Measurements from ENCODE around the gene SPARC. TPM values are rescaled to one million over a fixed set of nuclear protein-coding genes. Genes with fewer than 3 reads are reported as not detected.
"Not testable (repeated sequence)": the region's sequence is repeated elsewhere in the genome, so short reads cannot be mapped to it uniquely, and the experiment has no call there.

The SPARC gene
- total RNA-seq, 4 donors from 2014 or later: 194 to 521 (median 352) TPM

- Histone ChIP-seq H3K9me3 (no peaks in the 10 kb centered on the region), H3K27ac (no peak overlapping the region), H3K4me1 (peaks cover 0 to 29% (median 5%) of the 10 kb centered on the region in 3 donors), H3K4me3 (no peak overlapping the region), H3K27me3 (no peaks in the 10 kb centered on the region), H3K36me3 (no peaks in the 10 kb centered on the region)
- ATAC-seq: no peak
- TF ChIP-seq EP300 (IDR thresholded peaks at IDR 0.05) (no peak), POLR2AphosphoS5 (IDR thresholded peaks at IDR 0.05) (no peak), POLR2A (IDR thresholded peaks at IDR 0.05) (no peak), CTCF (IDR thresholded peaks at IDR 0.05) (no peak)
- 88 to 90% methylated on average over 2 to 3 of the region's 3 CpGs for WGBS, 2 donors (ENCODE audit: low coverage in 1 of 2)
Observed at GRCh38 chr5:151691706-151692105, 5.0 kb upstream of the SPARC start.

- not testable (repeated sequence) for H3K36me3 ChIP-seq, H3K4me3 ChIP-seq, H3K9me3 ChIP-seq, H3K27ac ChIP-seq, H3K27me3 ChIP-seq, ATAC-seq
- peaks cover 0 to 31% (median 6%) of the 10 kb centered on the region in 3 donors for H3K4me1 ChIP-seq
- 82 to 92% methylated on average over 2 to 7 of the region's 8 CpGs for WGBS, 2 donors (ENCODE audit: low coverage in 1 of 2)
Observed at GRCh38 chr5:151689591-151689990, 2.9 kb upstream of the SPARC start.

GRCh38 chr5:151688436-151688835 is 1.7 kb upstream of the SPARC start:
- no peaks in the 10 kb centered on the region for H3K36me3 ChIP-seq
- no peak overlapping the region for H3K4me3 ChIP-seq
- H3K9me3 ChIP-seq: no peaks in the 10 kb centered on the region
- peak overlapping the region in 2 of 4 donors; percentile 84 to 86 for H3K27ac ChIP-seq
- TF ChIP-seq POLR2AphosphoS5 (IDR thresholded peaks at IDR 0.05): no peak
- no peak for TF ChIP-seq EP300 (IDR thresholded peaks at IDR 0.05)
- no peak for TF ChIP-seq CTCF (IDR thresholded peaks at IDR 0.05)
- TF ChIP-seq POLR2A (IDR thresholded peaks at IDR 0.05): no peak
- H3K4me1 ChIP-seq: peaks cover 4 to 42% (median 11%) of the 10 kb centered on the region in 3 donors
- H3K27me3 ChIP-seq: no peaks in the 10 kb centered on the region
- no peak for ATAC-seq
- WGBS, 2 donors (ENCODE audit: low coverage in 1 of 2): 92 to 94% methylated on average over 2 to 3 of the region's 3 CpGs

GRCh38 chr5:151685749-151686673 is 704 bp downstream of the SPARC start:
- no peaks in the 10 kb centered on the region for H3K27me3 ChIP-seq
- peak overlapping the region; percentile 43 to 59 for H3K4me3 ChIP-seq
- no peaks in the 10 kb centered on the region for H3K9me3 ChIP-seq
- H3K36me3 ChIP-seq: no peaks in the 10 kb centered on the region
- peak overlapping the region; percentile 62 to 94 (median 85) for H3K27ac ChIP-seq
- WGBS, 2 donors (ENCODE audit: low coverage in 1 of 2): 5 to 8% methylated on average over 4 to 10 of the region's 10 CpGs
- ATAC-seq: no peak
- no peak for TF ChIP-seq EP300 (IDR thresholded peaks at IDR 0.05)
- peaks cover 4 to 66% (median 23%) of the 10 kb centered on the region in 3 donors for H3K4me1 ChIP-seq

GRCh38 chr5:151684690-151685361 is 1.9 kb downstream of the SPARC start:
- Histone ChIP-seq H3K36me3 (no peaks in the 10 kb centered on the region), H3K4me1 (peaks cover 4 to 78% (median 27%) of the 10 kb centered on the region in 3 donors), H3K9me3 (no peaks in the 10 kb centered on the region), H3K4me3 (peak overlapping the region; percentile 43 to 59), H3K27me3 (no peaks in the 10 kb centered on the region), H3K27ac (peak overlapping the region; percentile 62 to 94 (median 85))
- ATAC-seq: peak; percentile 61
- WGBS, 2 donors (ENCODE audit: low coverage in 1 of 2): 0 to 8% methylated on average over 3 to 8 of the region's 8 CpGs
- TF ChIP-seq POLR2AphosphoS5 (IDR thresholded peaks at IDR 0.05): peak; percentile 50
- TF ChIP-seq POLR2A (IDR thresholded peaks at IDR 0.05): peak in 1 of 2 donors; percentile 38
- no peak for TF ChIP-seq EP300 (IDR thresholded peaks at IDR 0.05)
- TF ChIP-seq CTCF (IDR thresholded peaks at IDR 0.05): peak in 3 of 4 experiments; percentile 11 to 24 (median 14)
